ENCODE measurements around the gene COP1. TPM values are rescaled to one million over a fixed set of nuclear protein-coding genes. Genes with fewer than 3 reads are reported as not detected.

COP1 gene
- total and polyA plus RNA-seq, 2 donors (not counting 3 experiments of a cell fraction or from before 2014, with no cell fraction given), result 16.5 to 40.9 TPM

DNA sequence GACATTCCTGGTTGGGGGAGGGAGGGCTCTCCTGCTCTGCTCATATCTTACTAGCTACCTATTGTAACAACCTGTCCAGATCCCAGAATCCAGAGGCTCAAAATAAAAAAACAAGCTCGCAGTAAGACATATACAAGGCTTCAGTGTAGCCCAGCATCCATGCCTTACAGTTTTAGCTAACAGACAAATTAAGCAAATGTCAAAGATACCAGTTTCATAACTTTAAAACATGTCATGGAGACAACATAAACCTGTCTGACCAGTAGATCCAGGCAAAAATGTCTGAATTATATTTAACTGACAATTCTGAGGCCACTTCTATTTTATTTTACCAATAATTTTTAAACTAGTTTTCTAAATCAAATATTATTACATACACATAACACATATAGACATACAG, 295.9 kb downstream of the COP1 start:
- BruUV-seq (replicated peaks), result no TSS peak
- no peak overlapping the region for H3K4me2 ChIP-seq (ENCODE audit: insufficient read depth, low read length)
- intact Hi-C loops (cut with micrococcal nuclease) (no loop called here), dilution Hi-C loops (cut with MboI; ENCODE audit: extremely low pct_ligation_motif_present, low sequenced_read_pairs) (no loop called here)
- DNase-seq (ENCODE audit: low read depth, low spot score), result no peak
- H3K79me2 ChIP-seq (ENCODE audit: control insufficient read depth, insufficient read depth, low read length), result no peaks in the 10 kb centered on the region
- FAIRE-seq, result no peak
- ChIA-PET POLR2A (no interaction called here), CTCF (no interaction called here)
- no peaks in the 10 kb centered on the region for H3K27me3 ChIP-seq (ENCODE audit: control insufficient read depth in 2 of 2, insufficient read depth in 2 of 2, low read length in 2 of 2)
- H4K20me1 ChIP-seq (replicated peaks; ENCODE audit: control insufficient read depth, extremely low read depth, insufficient read depth, low read length), result no peaks in the 10 kb centered on the region
- H3K4me1 ChIP-seq (ENCODE audit: control insufficient read depth, extremely low read depth, insufficient read depth, low read length), result no peaks in the 10 kb centered on the region
- no peak overlapping the region for H2AFZ ChIP-seq (ENCODE audit: low read depth, low read length)
- TF ChIP-seq, protein P1, sequence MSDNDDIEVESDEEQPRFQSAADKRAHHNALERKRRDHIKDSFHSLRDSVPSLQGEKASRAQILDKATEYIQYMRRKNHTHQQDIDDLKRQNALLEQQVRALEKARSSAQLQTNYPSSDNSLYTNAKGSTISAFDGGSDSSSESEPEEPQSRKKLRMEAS (IDR thresholded peaks at IDR 0.05; ENCODE audit: insufficient read depth, insufficient read length), result no peak
- TF ChIP-seq POLR2AphosphoS5 (IDR thresholded peaks at IDR 0.05; ENCODE audit: insufficient read depth, low read depth, low read length) (no peak), EZH2 (IDR thresholded peaks at IDR 0.05; ENCODE audit: borderline replicate concordance, low read depth, low read length, severe bottlenecking) (no peak), POLR2A (IDR thresholded peaks at IDR 0.05; ENCODE audit: low read depth, low read length) (no peak), JUN (IDR thresholded peaks at IDR 0.05; ENCODE audit: borderline replicate concordance, insufficient read depth, insufficient read length, low read depth) (no peak), GATA2 (IDR thresholded peaks at IDR 0.05; ENCODE audit: insufficient read depth, insufficient read length, low read depth, low read length) (no peak), MYC (IDR thresholded peaks at IDR 0.05; ENCODE audit: low read depth, low read length) (no peak), FOS (IDR thresholded peaks at IDR 0.05; ENCODE audit: borderline replicate concordance, insufficient read depth, low read length) (no peak)
- TF ChIP-seq, protein P2, sequence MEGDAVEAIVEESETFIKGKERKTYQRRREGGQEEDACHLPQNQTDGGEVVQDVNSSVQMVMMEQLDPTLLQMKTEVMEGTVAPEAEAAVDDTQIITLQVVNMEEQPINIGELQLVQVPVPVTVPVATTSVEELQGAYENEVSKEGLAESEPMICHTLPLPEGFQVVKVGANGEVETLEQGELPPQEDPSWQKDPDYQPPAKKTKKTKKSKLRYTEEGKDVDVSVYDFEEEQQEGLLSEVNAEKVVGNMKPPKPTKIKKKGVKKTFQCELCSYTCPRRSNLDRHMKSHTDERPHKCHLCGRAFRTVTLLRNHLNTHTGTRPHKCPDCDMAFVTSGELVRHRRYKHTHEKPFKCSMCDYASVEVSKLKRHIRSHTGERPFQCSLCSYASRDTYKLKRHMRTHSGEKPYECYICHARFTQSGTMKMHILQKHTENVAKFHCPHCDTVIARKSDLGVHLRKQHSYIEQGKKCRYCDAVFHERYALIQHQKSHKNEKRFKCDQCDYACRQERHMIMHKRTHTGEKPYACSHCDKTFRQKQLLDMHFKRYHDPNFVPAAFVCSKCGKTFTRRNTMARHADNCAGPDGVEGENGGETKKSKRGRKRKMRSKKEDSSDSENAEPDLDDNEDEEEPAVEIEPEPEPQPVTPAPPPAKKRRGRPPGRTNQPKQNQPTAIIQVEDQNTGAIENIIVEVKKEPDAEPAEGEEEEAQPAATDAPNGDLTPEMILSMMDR (IDR thresholded peaks at IDR 0.05; ENCODE audit: extremely low read depth in 1 of 2, insufficient read depth in 1 of 2, low read depth in 1 of 2, low read length in 2 of 2), result no peak
- H3K4me3 ChIP-seq (replicated peaks in 1 of 3; ENCODE audit: insufficient read depth in 1 of 3, low read depth in 1 of 3, low read length in 3 of 3), result no peak overlapping the region
- H3K9ac ChIP-seq (replicated peaks; ENCODE audit: extremely low read depth, insufficient read depth, low read length), result no peak overlapping the region
- H3K9me3 ChIP-seq (replicated peaks; ENCODE audit: control insufficient read depth, insufficient read depth, low read length), result no peaks in the 10 kb centered on the region
- H3K27ac ChIP-seq (ENCODE audit: insufficient read depth, low read depth, low read length), result no peak overlapping the region
- no peaks in the 10 kb centered on the region for H3K9me1 ChIP-seq (replicated peaks; ENCODE audit: control insufficient read depth, extremely low read depth, insufficient read depth, low read length)
- peaks cover 0 to 1% of the 10 kb centered on the region in 2 experiments for H3K36me3 ChIP-seq (ENCODE audit: control insufficient read depth in 2 of 2, extremely low read depth in 1 of 2, insufficient read depth in 2 of 2, low read length in 2 of 2)

All from endothelial cell of umbilical vein (primary cell).